Measurements from ENCODE around the gene CLRN3. TPM values are rescaled to one million over a fixed set of nuclear protein-coding genes. Genes with fewer than 3 reads are reported as not detected.
A peak's percentile ranks its signal among the peaks of the same experiment; 100 is the strongest.

CLRN3 gene
- total RNA-seq, 1 experiment from 2014 or later = 0.52 TPM

- H3K27me3 Mint-ChIP-seq (ENCODE audit: unreplicated experiment) = peaks cover 39% of the 10 kb centered on the region
- H3K4me1 Mint-ChIP-seq (ENCODE audit: low read depth, unreplicated experiment) = peaks cover 8% of the 10 kb centered on the region
- no TSS peak for BruUV-seq (replicated peaks)
- no peak overlapping the region for H3K27ac Mint-ChIP-seq (ENCODE audit: unreplicated experiment)
- H3K4me3 Mint-ChIP-seq (ENCODE audit: low read depth, unreplicated experiment) = no peak overlapping the region
- no peaks in the 10 kb centered on the region for H3K9me3 Mint-ChIP-seq (ENCODE audit: low read depth, unreplicated experiment)
- peak; percentile 50 for DNase-seq
- CTCF ChIA-PET = no interaction called here
- intact Hi-C loops (cut with micrococcal nuclease; ENCODE audit: unreplicated experiment) = loop anchor here (1.0 kb wide), 2 partner anchors 138 to 196 kb away; no protein-coding TSS in a partner anchor
- H3K36me3 Mint-ChIP-seq (ENCODE audit: insufficient read depth, unreplicated experiment) = no peaks in the 10 kb centered on the region
- peak; percentile 39 for TF ChIP-seq CTCF (IDR thresholded peaks at IDR 0.05; ENCODE audit: unreplicated experiment)
Observed at GRCh38 chr10:127872871-127873600, 19.7 kb downstream of the CLRN3 start.

GRCh38 chr10:127872011-127872761, 20.6 kb downstream of the CLRN3 start:
- no peak for TF ChIP-seq CTCF (IDR thresholded peaks at IDR 0.05; ENCODE audit: unreplicated experiment)
- Mint-ChIP-seq H3K27me3 (ENCODE audit: unreplicated experiment) (peaks cover 37% of the 10 kb centered on the region), H3K4me1 (ENCODE audit: low read depth, unreplicated experiment) (peaks cover 8% of the 10 kb centered on the region), H3K27ac (ENCODE audit: unreplicated experiment) (no peak overlapping the region), H3K9me3 (ENCODE audit: low read depth, unreplicated experiment) (no peaks in the 10 kb centered on the region), H3K4me3 (ENCODE audit: low read depth, unreplicated experiment) (no peak overlapping the region), H3K36me3 (ENCODE audit: insufficient read depth, unreplicated experiment) (no peaks in the 10 kb centered on the region)
- no TSS peak for BruUV-seq (replicated peaks)
- CTCF ChIA-PET = no interaction called here
- DNase-seq = no peak
- intact Hi-C loops (cut with micrococcal nuclease; ENCODE audit: unreplicated experiment) = no loop called here

GRCh38 chr10:127871631-127872010, 21.1 kb downstream of the CLRN3 start:
- intact Hi-C loops (cut with micrococcal nuclease; ENCODE audit: unreplicated experiment) = no loop called here
- H3K27ac Mint-ChIP-seq (ENCODE audit: unreplicated experiment) = no peak overlapping the region
- CTCF ChIA-PET = no interaction called here

GRCh38 chr10:127869329-127869728, 23.4 kb downstream of the CLRN3 start:
- TF ChIP-seq CTCF (IDR thresholded peaks at IDR 0.05; ENCODE audit: unreplicated experiment) = no peak
- no peak for DNase-seq
- BruUV-seq (replicated peaks) = no TSS peak
- peaks cover 61% of the 10 kb centered on the region for H3K27me3 Mint-ChIP-seq (ENCODE audit: unreplicated experiment)
- intact Hi-C loops (cut with micrococcal nuclease; ENCODE audit: unreplicated experiment) = no loop called here
- CTCF ChIA-PET = interaction anchor here (0.6 kb wide), 1 partner anchor 181 kb away, joined by 3 read pairs; no protein-coding TSS in a partner anchor
- H3K9me3 Mint-ChIP-seq (ENCODE audit: low read depth, unreplicated experiment) = no peaks in the 10 kb centered on the region
- H3K36me3 Mint-ChIP-seq (ENCODE audit: insufficient read depth, unreplicated experiment) = no peaks in the 10 kb centered on the region
- H3K4me3 Mint-ChIP-seq (ENCODE audit: low read depth, unreplicated experiment) = no peak overlapping the region
- H3K4me1 Mint-ChIP-seq (ENCODE audit: low read depth, unreplicated experiment) = peaks cover 8% of the 10 kb centered on the region
- no peak overlapping the region for H3K27ac Mint-ChIP-seq (ENCODE audit: unreplicated experiment)

More at GRCh38 chr10:127871631-127872010, 21.1 kb downstream of the CLRN3 start:
- Mint-ChIP-seq H3K9me3 (ENCODE audit: low read depth, unreplicated experiment) (no peaks in the 10 kb centered on the region), H3K4me1 (ENCODE audit: low read depth, unreplicated experiment) (peaks cover 8% of the 10 kb centered on the region), H3K27me3 (ENCODE audit: unreplicated experiment) (peaks cover 42% of the 10 kb centered on the region), H3K36me3 (ENCODE audit: insufficient read depth, unreplicated experiment) (no peaks in the 10 kb centered on the region), H3K4me3 (ENCODE audit: low read depth, unreplicated experiment) (no peak overlapping the region)
- no peak for DNase-seq
- BruUV-seq (replicated peaks) = no TSS peak
- TF ChIP-seq CTCF (IDR thresholded peaks at IDR 0.05; ENCODE audit: unreplicated experiment) = no peak

Data from Calu3 (cell line).